ENCODE measurements around the gene ACTG2. TPM values are rescaled to one million over a fixed set of nuclear protein-coding genes. Genes with fewer than 3 reads are reported as not detected.
"Not testable (repeated sequence)": the region's sequence is repeated elsewhere in the genome, so short reads cannot be mapped to it uniquely, and the experiment has no call there.

ACTG2 gene
- total RNA-seq, 1 donor from 2014 or later, result 0.82 TPM

DNA sequence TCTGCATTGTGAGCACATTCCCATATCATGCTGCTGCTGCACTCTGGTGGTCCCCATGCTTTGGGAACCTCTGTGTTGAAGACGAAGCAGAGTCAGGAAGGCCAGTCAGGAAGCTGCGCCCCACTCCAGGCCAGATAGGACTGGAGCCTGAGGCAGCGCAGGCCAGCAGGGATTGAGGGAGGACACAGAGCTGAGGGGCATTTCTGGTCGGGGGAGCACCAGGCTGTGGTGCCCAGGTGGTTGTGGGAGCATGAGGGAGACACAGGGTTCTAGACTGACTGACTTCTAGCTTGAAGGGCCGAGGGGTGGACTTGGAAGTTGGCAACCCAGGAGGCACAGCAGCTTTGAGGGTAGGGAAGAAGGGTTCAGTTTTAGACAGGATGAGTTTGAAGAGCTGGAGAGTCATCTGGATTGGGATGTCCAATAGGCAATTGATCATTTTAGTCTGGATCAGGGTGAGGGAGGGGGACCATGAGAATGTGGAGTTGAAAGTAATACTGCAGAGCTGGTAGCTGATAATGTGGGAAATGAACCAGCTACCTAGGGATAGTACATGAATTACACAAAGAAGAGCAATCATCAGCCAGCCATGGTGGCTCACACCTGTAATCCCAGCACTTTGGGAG, 1.4 kb upstream of the ACTG2 start:
- no peak for DNase-seq (ENCODE audit: low spot score in 2 of 2)
- no peak for FAIRE-seq

DNA sequence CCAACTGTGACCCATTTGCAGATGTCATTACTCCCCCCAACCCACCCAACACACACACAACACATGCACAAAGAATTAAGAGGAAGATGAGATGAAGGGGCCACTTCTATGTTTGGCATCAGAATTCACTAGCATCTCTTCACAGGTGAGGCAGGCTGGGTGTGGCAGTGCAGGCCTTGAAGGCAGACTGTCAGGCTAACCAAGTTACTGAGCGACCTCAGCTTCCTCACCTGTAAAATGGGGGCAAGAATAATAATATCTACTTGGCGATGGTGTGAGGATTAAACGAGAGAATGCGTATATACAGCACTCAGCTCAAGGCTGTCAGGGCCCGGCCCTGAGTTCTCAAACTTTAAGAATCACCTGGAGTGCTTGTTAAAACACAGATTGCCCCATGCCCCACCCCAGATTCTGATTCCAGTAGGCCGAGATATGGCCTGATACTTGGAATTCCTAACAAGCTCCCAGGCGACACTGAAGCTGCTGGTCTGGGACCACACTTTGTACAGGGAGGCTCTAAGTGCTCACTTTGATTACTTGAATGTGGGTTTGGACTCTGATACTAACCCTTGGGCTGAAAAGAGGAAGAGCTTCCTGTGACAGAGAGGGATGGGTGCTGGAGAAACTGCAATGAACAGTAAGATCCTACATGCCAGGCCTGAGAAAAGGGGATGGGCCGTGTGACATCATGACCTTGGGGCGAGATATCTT, 1.1 kb downstream of the ACTG2 start:
- no peak for FAIRE-seq

DNA sequence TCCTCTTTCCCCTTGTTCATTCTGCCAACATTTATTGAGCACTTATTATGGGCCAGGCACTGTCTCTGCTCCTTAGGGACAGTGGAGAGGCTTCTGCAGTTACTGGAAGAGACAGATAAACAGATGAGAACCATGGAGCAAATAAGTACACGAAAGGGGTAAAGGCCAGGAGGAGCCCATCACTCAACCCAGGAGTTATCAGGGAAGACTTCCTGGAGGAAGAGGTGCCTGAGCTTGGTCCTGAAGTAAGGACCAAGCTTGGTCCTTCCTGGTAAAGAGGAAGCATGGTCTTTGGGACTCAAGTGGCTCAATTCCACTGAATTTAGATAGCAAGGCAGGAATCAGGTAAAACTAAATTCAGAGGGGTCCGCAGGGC, 1.7 kb downstream of the ACTG2 start:
- DNase-seq (ENCODE audit: low spot score in 2 of 2), result no peak
- no peak for FAIRE-seq

More for the DNA sequence above, 1.1 kb downstream of the ACTG2 start:
- no peak for DNase-seq (ENCODE audit: low spot score in 2 of 2)

DNA sequence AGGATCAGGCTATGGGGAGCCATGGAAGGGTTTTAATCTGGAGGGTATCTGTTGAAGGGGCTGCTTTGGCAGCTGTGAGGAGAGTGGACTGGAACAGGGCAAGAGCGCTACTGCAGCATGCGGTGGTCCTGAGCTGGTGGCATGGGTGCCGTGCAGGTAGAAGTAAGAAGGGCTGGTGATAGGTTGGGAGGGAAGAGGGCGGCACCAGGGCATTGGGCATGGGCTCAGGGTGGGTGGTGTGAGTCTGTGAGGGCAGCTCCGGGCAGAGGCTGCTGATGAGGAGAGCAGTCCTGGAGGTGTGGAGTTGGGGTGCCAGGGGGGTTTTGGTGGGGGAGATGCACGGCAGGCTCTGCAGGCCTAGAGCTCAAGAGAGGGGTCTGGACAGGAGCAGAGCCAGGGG, 2.1 kb downstream of the ACTG2 start:
- DNase-seq (ENCODE audit: low spot score in 2 of 2), result no peak
- no peak for FAIRE-seq

DNA sequence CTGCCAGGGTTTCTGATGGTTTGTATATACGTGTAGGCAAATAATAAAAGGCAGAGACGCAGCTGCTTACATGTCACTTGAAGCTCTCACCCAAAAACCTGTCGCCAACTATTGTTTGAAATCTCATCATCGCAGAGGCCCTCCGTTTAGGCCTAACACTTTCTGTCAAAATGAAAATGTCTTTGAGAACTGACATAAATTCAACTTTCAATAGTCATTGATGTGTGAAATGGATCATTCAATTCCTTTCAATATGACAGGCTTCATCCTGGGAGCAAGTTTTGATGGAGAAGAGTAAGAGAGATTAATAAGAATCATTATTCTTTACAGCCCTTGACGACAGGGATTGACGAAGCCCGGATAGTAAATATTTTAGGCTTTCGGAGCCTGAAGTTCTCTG, 2.7 kb downstream of the ACTG2 start:
- DNase-seq (ENCODE audit: low spot score in 2 of 2) (no peak), FAIRE-seq (no peak)

DNA sequence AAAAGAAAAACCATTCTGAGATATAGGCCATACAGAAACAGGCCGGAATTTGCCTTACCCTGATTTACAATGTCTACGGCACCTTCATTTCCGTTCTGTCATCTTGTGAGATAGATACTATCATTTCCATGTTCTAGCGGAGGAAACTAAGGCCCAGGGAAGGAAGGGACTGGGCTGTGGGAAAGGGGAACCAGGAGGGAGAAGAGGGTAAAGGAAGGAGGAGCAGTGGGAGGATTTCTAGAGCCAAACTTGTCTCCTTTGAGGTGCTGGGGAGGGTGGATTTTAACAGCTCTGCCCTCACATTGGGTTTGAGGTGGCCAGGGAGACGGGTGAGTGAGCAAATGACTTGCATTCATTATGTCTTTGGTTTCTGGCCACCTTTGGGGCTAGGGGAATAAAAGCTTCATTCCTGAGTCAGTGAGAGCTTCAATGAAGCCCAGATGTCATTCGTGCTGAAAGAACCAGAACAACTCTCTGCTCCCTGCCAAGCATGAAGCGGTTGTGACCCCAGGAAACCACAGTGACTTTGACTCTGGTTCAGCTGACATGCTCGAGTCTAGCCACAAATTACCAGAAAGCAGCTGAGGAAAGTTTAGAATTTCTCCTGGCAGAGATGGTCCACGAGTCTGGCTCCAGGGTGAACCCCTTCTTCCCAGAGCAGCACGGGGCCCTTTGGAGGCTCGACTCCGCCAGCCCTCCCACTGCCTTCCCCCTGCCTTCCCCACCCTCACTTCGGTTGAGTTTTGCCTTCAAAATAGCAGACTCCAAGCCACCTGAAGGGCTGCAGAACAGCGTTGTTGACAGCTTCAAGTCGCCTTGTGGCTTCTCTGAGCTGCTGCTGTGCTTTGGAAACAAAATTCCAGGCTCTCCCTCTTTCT, 3.8 kb downstream of the ACTG2 start:
- DNase-seq (ENCODE audit: low spot score in 2 of 2), result no peak
- FAIRE-seq, result no peak

DNA sequence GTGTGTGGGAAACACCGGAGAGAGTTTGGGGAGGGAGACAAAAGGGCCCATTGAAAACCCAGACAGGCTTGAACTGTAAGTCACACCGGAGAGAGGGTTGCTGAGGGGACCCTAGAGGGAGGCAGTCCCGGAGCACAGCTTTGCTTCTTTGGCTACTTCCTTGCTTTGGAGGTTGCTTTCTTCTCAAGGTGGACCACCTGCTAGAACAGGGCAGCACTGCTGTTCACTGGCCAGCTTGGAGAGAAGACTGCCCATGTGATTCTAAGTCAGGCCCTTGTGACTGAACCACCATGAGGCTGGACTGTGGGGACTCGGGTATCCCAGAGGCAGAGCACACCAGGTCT, 4.4 kb downstream of the ACTG2 start:
- DNase-seq (ENCODE audit: low spot score in 2 of 2) (no peak), FAIRE-seq (no peak)

DNA sequence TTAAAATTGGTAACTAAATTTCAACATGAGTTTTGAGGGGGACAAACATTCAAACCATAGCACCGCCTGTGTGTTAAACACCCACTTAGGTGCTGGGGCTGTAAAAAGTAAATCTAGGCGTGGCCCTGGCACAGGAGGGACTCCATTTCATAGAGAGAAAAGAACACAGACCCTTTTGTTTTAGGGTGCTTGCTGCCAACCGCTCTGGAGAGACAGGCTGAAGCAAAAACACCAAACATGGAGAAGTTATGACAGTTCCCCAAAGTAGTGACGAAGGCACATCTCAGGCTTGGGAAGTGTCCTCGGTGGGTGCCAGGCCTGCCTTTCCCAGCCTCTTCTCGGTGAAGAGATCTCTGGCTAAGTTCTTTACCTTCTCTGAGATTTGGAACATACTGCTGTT, 5.1 kb downstream of the ACTG2 start:
- DNase-seq (ENCODE audit: low spot score in 2 of 2) (no peak), FAIRE-seq (no peak)

DNA sequence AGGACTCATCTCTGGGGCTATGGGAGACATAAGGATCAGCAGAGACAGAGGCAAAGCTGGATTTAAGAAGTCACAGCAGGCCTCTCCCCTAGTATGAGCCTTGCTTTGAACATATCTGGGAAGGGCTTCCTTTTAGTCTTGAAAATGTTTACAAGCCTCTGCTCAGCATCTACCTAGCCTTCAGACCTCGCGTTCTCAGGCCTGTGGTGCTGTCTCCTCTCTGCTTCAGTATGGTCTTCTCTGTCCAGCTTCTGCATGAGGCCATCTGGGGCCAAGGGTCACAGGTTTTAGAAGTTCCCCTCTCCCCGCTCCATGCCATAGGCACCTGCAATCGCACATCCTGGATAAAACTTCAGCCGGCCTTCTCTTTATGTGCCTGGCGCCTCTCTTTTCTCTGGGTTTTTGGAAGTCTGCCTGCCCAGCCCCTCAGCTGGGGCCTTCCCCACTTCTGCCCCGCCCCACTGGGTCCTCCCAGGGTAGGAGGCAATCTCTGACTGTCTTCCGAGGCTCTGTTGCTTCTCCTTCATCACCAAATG, 7.1 kb downstream of the ACTG2 start:
- FAIRE-seq, result no peak

DNA sequence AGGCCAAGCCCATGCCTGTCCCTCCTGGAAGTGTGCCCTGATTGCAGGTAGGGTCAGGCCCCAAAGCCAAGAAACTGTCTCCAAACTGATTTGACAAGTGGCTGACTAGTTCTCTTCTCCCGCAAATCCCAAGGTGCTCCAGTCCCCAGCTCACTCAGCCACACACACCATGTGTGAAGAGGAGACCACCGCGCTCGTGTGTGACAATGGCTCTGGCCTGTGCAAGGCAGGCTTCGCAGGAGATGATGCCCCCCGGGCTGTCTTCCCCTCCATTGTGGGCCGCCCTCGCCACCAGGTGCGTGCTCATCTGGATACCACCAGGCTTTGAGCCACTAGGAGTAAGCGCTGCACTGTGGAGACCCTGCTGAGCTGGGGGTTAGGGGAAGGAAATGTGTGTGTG, 8.3 kb downstream of the ACTG2 start:
- FAIRE-seq (no peak), DNase-seq (ENCODE audit: low spot score in 2 of 2) (no peak)

More for the DNA sequence above, 7.1 kb downstream of the ACTG2 start:
- no peak for DNase-seq (ENCODE audit: low spot score in 2 of 2)

DNA sequence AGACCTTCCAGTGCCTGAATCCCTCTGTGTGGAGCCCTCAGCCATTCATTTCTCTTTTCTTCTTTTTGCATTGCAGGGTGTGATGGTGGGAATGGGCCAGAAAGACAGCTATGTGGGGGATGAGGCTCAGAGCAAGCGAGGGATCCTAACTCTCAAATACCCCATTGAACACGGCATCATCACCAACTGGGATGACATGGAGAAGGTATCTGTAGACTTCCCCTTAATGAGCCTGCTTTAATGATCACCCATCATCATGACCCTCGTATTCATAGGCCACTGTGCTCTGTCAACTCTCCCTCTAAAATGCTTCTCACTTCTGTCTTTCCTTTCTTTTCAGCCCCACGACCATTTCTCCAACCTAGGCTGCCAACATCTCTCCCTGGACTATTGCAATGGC, 9.5 kb downstream of the ACTG2 start:
- DNase-seq (ENCODE audit: low spot score in 2 of 2), result no peak
- no peak for FAIRE-seq

DNA sequence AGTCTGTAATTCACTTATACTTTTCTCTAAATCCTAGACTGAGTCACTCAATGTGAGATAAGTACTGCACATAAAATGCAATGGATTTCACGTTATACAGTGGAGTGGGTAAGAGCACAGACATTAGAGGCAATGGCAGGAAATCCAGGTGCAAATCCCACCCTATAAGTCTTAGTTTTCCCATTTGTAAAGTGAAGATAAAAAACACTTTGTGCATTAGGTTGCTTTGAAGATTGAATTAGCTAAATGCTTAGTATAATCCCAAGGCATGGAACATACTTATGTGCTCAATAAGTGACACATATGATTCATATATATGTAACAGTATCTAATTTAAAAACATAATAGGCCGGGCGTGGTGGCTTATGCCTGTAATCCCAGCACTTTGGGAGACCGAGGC, 10.5 kb downstream of the ACTG2 start:
- FAIRE-seq, result no peak
- DNase-seq (ENCODE audit: low spot score in 2 of 2), result no peak

DNA sequence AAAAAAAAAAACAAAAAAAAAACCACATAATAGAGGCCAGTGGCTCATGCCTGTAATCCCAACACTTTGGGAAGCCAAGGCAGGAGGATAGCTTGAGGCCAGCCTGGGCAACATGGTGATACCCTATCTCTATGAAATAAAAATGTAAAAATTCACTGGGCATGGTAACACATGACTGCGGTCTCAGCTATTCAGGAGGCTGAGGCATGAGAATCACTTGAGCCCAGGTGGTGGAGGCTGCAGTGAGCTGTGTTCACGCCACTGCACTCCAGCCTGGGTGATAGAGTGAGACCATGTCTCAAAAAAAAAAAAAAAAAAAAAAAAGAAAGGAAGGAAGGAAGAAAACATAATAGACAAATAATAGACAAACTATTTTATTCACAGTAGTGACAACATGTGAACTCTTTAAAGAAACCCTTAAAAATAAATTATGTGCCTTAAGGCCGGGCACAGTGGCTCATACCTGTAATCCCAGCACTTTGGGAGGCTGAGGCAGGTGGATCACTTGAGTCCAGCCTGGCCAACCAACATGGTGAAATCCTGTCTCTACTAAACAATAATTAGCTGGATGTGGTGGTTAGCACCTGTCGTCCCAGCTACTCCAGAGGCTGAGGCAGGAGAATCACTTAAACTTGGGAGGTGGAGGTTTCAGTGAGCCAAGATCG, 11.3 kb downstream of the ACTG2 start:
- not testable (repeated sequence) for FAIRE-seq

DNA sequence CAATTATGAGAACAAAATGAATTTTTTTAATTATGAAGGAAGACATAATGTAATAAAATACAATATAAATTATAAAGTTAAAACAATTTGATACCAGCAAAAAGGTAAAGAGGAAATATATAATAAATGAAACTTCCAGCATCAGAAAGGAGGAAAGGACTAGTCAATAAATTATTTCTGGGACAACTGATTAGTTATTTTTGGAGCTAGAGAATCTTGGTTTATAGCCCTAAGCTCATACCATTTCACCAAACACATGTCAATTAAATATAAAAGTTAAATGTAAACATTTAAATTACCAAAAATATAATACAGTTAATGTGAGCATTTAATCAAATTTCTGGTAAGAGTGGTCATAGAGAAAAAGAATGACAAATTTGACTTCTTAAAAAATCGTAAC, 12.1 kb downstream of the ACTG2 start:
- DNase-seq (ENCODE audit: low spot score in 2 of 2) (no peak), FAIRE-seq (no peak)

More for the DNA sequence above, 11.3 kb downstream of the ACTG2 start:
- DNase-seq (ENCODE audit: low spot score in 2 of 2), result not testable (repeated sequence)

DNA sequence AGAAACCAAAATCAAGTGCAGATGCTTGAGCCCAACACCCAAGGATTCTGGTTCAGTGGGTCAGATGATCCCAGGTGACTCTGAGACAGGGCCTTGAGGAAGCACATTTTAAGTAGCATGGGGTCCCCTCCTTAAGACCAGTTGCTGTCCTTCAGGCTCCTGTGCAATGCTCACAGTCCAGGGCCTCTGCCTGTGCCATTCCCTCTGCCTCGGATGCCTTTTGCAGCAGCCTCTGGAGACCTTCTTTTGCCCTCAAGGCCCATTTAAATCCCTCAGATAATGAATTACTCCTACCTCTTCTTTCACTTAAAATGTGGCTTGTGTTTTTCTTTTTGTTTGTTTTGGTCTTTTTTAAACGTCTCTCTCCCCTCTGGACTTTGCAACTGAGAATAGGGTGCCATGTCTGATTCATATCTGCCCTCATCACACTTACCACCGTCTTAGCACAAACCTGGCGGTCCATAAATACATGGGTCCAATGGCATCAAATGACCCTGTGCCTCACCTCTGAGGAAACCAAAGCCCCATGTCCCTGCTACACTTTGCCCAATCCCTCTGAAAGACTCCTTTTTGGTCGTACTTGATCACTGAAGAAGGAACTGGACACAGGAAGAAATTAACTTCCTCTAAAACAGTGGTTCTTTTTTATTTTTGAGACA, 14.2 kb downstream of the ACTG2 start:
- DNase-seq (ENCODE audit: low spot score in 2 of 2), result no peak
- FAIRE-seq, result no peak

DNA sequence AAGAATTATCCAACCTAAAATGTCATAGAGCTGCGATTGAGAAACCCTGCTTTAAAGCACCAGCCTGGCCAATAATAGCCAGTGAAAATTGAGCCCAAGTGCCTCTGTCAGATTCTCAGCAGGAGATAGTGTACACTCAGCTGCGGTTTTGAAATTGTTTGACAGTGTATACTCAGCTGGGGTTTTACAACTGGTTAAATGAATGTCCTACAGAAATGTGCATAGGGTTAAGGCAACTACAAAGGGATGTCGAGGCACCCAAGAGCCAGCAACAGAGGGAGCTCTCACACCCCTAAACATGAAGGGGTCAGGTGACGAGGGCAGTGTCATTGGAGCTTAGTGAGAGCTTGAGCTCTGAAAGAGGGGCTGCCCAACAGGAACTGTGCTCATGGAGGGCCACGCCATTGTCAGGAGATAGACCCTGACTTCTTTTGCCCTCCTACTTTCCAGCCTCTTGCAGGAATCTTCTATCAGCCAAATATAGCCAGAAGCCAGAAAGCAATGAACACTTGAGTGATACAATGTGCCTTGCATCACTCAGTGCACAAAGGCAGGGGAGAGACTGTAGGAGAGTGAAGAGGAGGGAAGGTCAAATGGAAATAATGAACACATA, 15.1 kb downstream of the ACTG2 start:
- DNase-seq (ENCODE audit: low spot score in 2 of 2) (peak in 1 of 2 donors; percentile 23), FAIRE-seq (no peak)

DNA sequence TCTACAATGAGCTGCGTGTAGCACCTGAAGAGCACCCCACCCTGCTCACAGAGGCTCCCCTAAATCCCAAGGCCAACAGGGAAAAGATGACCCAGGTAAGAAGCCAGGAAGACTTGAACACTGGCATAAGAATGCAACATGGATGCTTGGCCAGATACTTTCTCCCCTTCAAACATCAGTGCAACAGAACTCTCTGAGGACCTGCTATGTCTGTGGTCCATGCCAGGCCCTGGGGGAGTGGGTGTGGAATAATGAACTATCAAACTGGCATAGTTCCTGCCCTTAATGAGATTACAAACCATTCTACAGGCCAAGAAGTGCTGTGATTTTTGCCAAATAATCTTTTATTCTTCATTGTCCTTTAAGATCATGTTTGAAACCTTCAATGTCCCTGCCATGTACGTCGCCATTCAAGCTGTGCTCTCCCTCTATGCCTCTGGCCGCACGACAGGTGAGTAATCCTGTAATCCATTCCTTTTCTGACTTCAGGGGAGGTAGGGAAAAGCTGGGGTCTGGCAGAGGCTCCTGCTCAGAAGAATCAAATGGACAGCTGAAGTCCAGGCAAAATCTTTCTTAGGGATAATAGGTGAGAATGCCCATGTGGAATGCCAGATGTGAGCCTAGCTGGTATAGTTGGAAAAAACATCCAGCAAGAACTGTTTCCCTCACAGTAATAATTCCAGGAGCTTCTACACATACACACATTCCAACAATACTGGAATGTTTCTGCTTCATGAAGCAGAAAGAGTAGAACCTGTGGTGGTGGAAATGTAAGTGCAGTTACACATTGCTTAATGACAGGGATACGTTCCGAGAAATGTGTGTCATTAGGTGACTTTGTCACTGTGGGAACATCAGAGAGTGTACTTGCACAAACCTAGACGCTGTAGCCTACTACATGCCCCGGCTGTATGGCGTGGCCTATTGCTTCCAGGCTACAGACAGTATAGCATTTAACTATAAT, 16.2 kb downstream of the ACTG2 start:
- no peak for FAIRE-seq
- DNase-seq (ENCODE audit: low spot score in 2 of 2), result no peak

DNA sequence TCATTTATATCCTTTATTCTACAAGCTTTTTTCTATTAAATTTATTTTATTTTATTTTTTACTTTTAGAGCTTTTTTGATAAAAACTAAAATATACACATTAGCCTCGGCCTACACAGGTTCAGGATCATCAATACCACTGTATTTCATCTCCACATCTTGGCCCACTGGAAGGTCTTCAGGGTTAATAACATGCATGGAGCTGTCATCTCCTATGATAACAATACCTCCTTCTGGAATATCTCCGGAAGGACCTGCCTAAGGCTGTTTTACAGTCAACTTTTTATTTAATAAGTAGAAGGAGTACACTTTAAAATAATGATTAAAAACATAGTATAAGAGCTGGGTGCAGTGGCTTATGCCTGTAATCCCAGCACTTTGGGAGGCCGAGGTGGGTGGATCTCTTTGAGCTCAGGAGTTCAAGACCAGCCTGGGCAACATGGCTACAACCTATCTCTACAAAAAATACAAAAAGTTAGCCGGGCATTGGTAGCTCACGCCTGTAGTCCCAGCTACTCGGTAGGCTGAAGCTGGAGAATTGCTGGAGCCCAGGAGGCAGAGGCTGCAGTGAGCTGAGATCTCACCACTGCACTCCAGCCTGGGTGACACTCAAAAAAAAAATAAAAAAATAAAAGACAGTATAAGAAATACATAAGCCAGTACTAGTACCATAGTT, 18.2 kb downstream of the ACTG2 start:
- no peak for FAIRE-seq
- no peak for DNase-seq (ENCODE audit: low spot score in 2 of 2)

Measured in frontal cortex (tissue), 4 donors.